ENCODE measurements around the gene AAMDC.
A peak's percentile ranks its signal among the peaks of the same experiment; 100 is the strongest.
"Not testable (repeated sequence)": the region's sequence is repeated elsewhere in the genome, so short reads cannot be mapped to it uniquely, and the experiment has no call there.

Gene AAMDC

GRCh38 chr11:77806993-77807392 is 14.0 kb upstream of the AAMDC start:
- Mint-ChIP-seq H3K4me1 (peaks cover 50% of the 10 kb centered on the region), H3K27ac (no peak overlapping the region), H3K27me3 (no peaks in the 10 kb centered on the region), H3K9me3 (no peaks in the 10 kb centered on the region), H3K4me3 (no peak overlapping the region)
- no peak for ATAC-seq
- DNase-seq = no peak

- peaks cover 3 to 8% of the 10 kb centered on the region in 2 donors for H3K9me3 Mint-ChIP-seq
- peaks cover 48% of the 10 kb centered on the region for H3K4me1 Mint-ChIP-seq
- DNase-seq (no peak), ATAC-seq (no peak)
- no peaks in the 10 kb centered on the region for H3K27me3 Mint-ChIP-seq
- no peak overlapping the region for H3K4me3 Mint-ChIP-seq
- no peak overlapping the region for H3K27ac Mint-ChIP-seq
Measured at GRCh38 chr11:77813256-77813655, 7.7 kb upstream of the AAMDC start.

GRCh38 chr11:77814848-77815247 is 6.1 kb upstream of the AAMDC start:
- peaks cover 47% of the 10 kb centered on the region for H3K4me1 Mint-ChIP-seq
- DNase-seq = no peak

GRCh38 chr11:77815459-77815858 is 5.5 kb upstream of the AAMDC start:
- H3K4me1 Mint-ChIP-seq = peaks cover 41% of the 10 kb centered on the region
- no peak overlapping the region for H3K4me3 Mint-ChIP-seq
- no peak overlapping the region for H3K27ac Mint-ChIP-seq
- peaks cover 3 to 8% of the 10 kb centered on the region in 2 donors for H3K9me3 Mint-ChIP-seq
- DNase-seq (no peak), ATAC-seq (no peak)
- H3K27me3 Mint-ChIP-seq = no peaks in the 10 kb centered on the region

More at GRCh38 chr11:77814848-77815247, 6.1 kb upstream of the AAMDC start:
- H3K27ac Mint-ChIP-seq = peak overlapping the region in 1 of 2 donors; percentile 80
- H3K27me3 Mint-ChIP-seq = no peaks in the 10 kb centered on the region
- ATAC-seq = no peak
- peaks cover 3 to 8% of the 10 kb centered on the region in 2 donors for H3K9me3 Mint-ChIP-seq
- no peak overlapping the region for H3K4me3 Mint-ChIP-seq

- H3K9me3 Mint-ChIP-seq = peaks cover 3 to 7% of the 10 kb centered on the region in 2 donors
- H3K27ac Mint-ChIP-seq = peak overlapping the region; percentile 97
- ATAC-seq (peak; percentile 76), DNase-seq (peak; percentile 79 to 85)
- no peaks in the 10 kb centered on the region for H3K27me3 Mint-ChIP-seq
- H3K4me3 Mint-ChIP-seq = peak overlapping the region; percentile 97 to 100
- peaks cover 36% of the 10 kb centered on the region for H3K4me1 Mint-ChIP-seq
Measured at GRCh38 chr11:77819411-77819920, 1.5 kb upstream of the AAMDC start.

GRCh38 chr11:77819921-77820564 is 901 bp upstream of the AAMDC start:
- Mint-ChIP-seq H3K27ac (peak overlapping the region; percentile 99 to 100), H3K4me3 (peak overlapping the region; percentile 97 to 100), H3K27me3 (no peaks in the 10 kb centered on the region), H3K4me1 (peaks cover 31% of the 10 kb centered on the region), H3K9me3 (peaks cover 0 to 2% of the 10 kb centered on the region in 2 donors)
- peak; percentile 30 for ATAC-seq
- peak in 1 of 2 donors; percentile 50 for DNase-seq

GRCh38 chr11:77821349-77821851 is 456 bp downstream of the AAMDC start:
- H3K27me3 Mint-ChIP-seq = no peaks in the 10 kb centered on the region
- no peaks in the 10 kb centered on the region for H3K9me3 Mint-ChIP-seq
- H3K27ac Mint-ChIP-seq = peak overlapping the region; percentile 89 to 92
- H3K4me3 Mint-ChIP-seq = peak overlapping the region; percentile 97 to 100
- DNase-seq (peak; percentile 8 to 13), ATAC-seq (no peak)
- H3K4me1 Mint-ChIP-seq = peaks cover 24% of the 10 kb centered on the region

GRCh38 chr11:77822126-77822525 is 1.2 kb downstream of the AAMDC start:
- H3K27ac Mint-ChIP-seq, H3K9me3 Mint-ChIP-seq, H3K4me3 Mint-ChIP-seq, H3K27me3 Mint-ChIP-seq, ATAC-seq, DNase-seq: not testable (repeated sequence)
- H3K4me1 Mint-ChIP-seq = peaks cover 18% of the 10 kb centered on the region

- Mint-ChIP-seq H3K27ac (no peak overlapping the region), H3K27me3 (no peaks in the 10 kb centered on the region), H3K4me1 (peaks cover 10% of the 10 kb centered on the region), H3K4me3 (no peak overlapping the region), H3K9me3 (no peaks in the 10 kb centered on the region)
- DNase-seq (no peak), ATAC-seq (no peak)
Measured at GRCh38 chr11:77823775-77824174, 2.8 kb downstream of the AAMDC start.

GRCh38 chr11:77828926-77829325 is 8.0 kb downstream of the AAMDC start:
- H3K27ac Mint-ChIP-seq = no peak overlapping the region
- no peaks in the 10 kb centered on the region for H3K4me1 Mint-ChIP-seq
- H3K27me3 Mint-ChIP-seq = no peaks in the 10 kb centered on the region
- no peaks in the 10 kb centered on the region for H3K9me3 Mint-ChIP-seq
- DNase-seq (no peak), ATAC-seq (no peak)
- no peak overlapping the region for H3K4me3 Mint-ChIP-seq

- no peak for ATAC-seq
- Mint-ChIP-seq H3K27ac (no peak overlapping the region), H3K4me3 (no peak overlapping the region)
Measured at GRCh38 chr11:77833302-77833701, 12.4 kb downstream of the AAMDC start.

GRCh38 chr11:77842441-77843121 is 21.6 kb downstream of the AAMDC start:
- Mint-ChIP-seq H3K4me1 (no peaks in the 10 kb centered on the region), H3K27me3 (no peaks in the 10 kb centered on the region), H3K4me3 (no peak overlapping the region), H3K27ac (no peak overlapping the region), H3K9me3 (peaks cover 18 to 29% of the 10 kb centered on the region in 2 donors)
- ATAC-seq (peak; percentile 75), DNase-seq (no peak)

More at GRCh38 chr11:77833302-77833701, 12.4 kb downstream of the AAMDC start:
- H3K4me1 Mint-ChIP-seq = no peaks in the 10 kb centered on the region
- no peak for DNase-seq
- no peaks in the 10 kb centered on the region for H3K27me3 Mint-ChIP-seq
- H3K9me3 Mint-ChIP-seq = no peaks in the 10 kb centered on the region

GRCh38 chr11:77843700-77844099 is 22.8 kb downstream of the AAMDC start:
- ATAC-seq, H3K27me3 Mint-ChIP-seq, H3K4me3 Mint-ChIP-seq, H3K4me1 Mint-ChIP-seq, DNase-seq: not testable (repeated sequence)
- Mint-ChIP-seq H3K27ac (peak overlapping the region in 1 of 2 donors; percentile 41), H3K9me3 (peaks cover 18 to 29% of the 10 kb centered on the region in 2 donors)

GRCh38 chr11:77851503-77851902 is 30.6 kb downstream of the AAMDC start:
- H3K27ac Mint-ChIP-seq = no peak overlapping the region
- no peaks in the 10 kb centered on the region for H3K4me1 Mint-ChIP-seq
- H3K4me3 Mint-ChIP-seq = no peak overlapping the region
- H3K9me3 Mint-ChIP-seq = peaks cover 5 to 26% of the 10 kb centered on the region in 2 donors
- no peak for DNase-seq
- ATAC-seq = no peak
- no peaks in the 10 kb centered on the region for H3K27me3 Mint-ChIP-seq

- Mint-ChIP-seq H3K27me3 (no peaks in the 10 kb centered on the region), H3K4me3 (no peak overlapping the region), H3K4me1 (no peaks in the 10 kb centered on the region), H3K27ac (no peak overlapping the region), H3K9me3 (peaks cover 5 to 27% of the 10 kb centered on the region in 2 donors)
- DNase-seq = no peak
- no peak for ATAC-seq
Measured at GRCh38 chr11:77854838-77855237, 33.9 kb downstream of the AAMDC start.

- ATAC-seq, H3K27me3 Mint-ChIP-seq, H3K27ac Mint-ChIP-seq, H3K4me1 Mint-ChIP-seq, H3K4me3 Mint-ChIP-seq, DNase-seq: not testable (repeated sequence)
- H3K9me3 Mint-ChIP-seq = peaks cover 5 to 27% of the 10 kb centered on the region in 2 donors
Measured at GRCh38 chr11:77857906-77858457, 37.0 kb downstream of the AAMDC start.

Data from stimulated activated naive CD8-positive, alpha-beta T cell treated with anti-CD3 and anti-CD28 coated beads, Interleukin-15, amount 100 ng/mL, for 72 hours (primary cell).